Coronary artery (tissue), 2 donors: Measurements from ENCODE around the gene TENT5A.

Experiments used
- DNase-seq: peaks from one replicate; pipeline ENCODE4 v3.0.0-alpha.2; 2017; ENCODE audit warnings: low spot score
- H3K27ac ChIP-seq, 2 donors: fragments of 200-600 bp; sonication (generic); one replicate each; pipeline ENCODE4 v1.5.1; 2016 to 2019
- H3K4me3 ChIP-seq: fragments of 200-600 bp; sonication (generic); 2 replicates; pipeline ENCODE4 v1.5.1; 2016; ENCODE audit warnings: mild to moderate bottlenecking, moderate library complexity
- CTCF ChIP-seq: fragments of 200-600 bp; sonication (generic); IDR thresholded peaks from one replicate; pipeline ENCODE4 v1.5.1; 2019; ENCODE audit warnings: antibody characterized with exemption

Gene TENT5A

GRCh38 chr6:81700414-81700813 is 52.1 kb downstream of the TENT5A start:
- H3K27ac ChIP-seq, result no peak overlapping the region
- no peak overlapping the region for H3K4me3 ChIP-seq
- DNase-seq, result no peak
- no peak for TF ChIP-seq CTCF

GRCh38 chr6:81697559-81697958 is 54.9 kb downstream of the TENT5A start:
- H3K27ac ChIP-seq, result no peak overlapping the region
- TF ChIP-seq CTCF, result no peak
- DNase-seq, result no peak
- no peak overlapping the region for H3K4me3 ChIP-seq

GRCh38 chr6:81696524-81696923 is 56.0 kb downstream of the TENT5A start:
- DNase-seq, result no peak
- Histone ChIP-seq H3K4me3 (no peak overlapping the region), H3K27ac (no peak overlapping the region)
- no peak for TF ChIP-seq CTCF
